Measurements from ENCODE around the gene TGFB2. TPM values are rescaled to one million over a fixed set of nuclear protein-coding genes. Genes with fewer than 3 reads are reported as not detected.

Gene TGFB2
- total and polyA plus RNA-seq, 7 donors, result 0.23 to 11.8 (median 6.3) TPM

DNA sequence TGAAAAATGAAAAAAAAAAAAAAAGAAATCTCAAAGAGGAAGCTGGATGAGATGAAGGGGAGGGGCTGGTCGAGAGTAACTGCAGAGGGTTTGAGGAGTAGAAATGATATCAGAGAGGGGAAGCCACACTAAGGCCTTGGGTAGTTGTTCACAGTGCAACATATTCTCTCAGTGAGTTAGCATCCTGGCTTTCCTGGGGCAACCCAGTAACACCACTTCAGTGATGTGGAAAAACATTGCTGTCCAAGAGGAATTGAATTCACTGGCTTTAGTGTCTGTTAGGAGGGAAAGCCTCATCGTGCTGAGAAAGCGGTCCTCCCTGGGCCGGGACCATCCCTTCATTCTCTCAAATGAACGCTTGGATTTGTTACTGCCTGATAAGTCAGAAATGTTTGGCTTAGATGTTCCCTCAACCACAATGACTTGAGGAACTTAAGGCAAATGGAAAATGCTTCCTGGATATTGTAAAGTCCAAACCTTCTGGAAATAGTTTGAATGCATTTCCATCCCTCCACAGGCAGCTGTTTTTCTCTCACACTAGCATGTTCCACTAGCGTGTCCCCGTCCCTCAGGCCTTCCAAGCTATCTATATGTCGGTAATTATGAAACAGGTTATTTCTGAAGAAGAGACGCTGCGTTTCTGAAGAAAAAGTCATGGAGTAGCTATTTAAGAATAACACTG lies 12.2 kb downstream of the TGFB2 start:
- H3K27me3 ChIP-seq, result no peaks in the 10 kb centered on the region
- no peaks in the 10 kb centered on the region for H3K36me3 ChIP-seq
- intact Hi-C loops (cut with DNase I), result no loop called here
- no peak for TF ChIP-seq POLR2A (IDR thresholded peaks at IDR 0.05)
- no peak for TF ChIP-seq POLR2AphosphoS5 (IDR thresholded peaks at IDR 0.05)
- no peak for TF ChIP-seq EP300 (IDR thresholded peaks at IDR 0.05)
- TF ChIP-seq, protein P1, sequence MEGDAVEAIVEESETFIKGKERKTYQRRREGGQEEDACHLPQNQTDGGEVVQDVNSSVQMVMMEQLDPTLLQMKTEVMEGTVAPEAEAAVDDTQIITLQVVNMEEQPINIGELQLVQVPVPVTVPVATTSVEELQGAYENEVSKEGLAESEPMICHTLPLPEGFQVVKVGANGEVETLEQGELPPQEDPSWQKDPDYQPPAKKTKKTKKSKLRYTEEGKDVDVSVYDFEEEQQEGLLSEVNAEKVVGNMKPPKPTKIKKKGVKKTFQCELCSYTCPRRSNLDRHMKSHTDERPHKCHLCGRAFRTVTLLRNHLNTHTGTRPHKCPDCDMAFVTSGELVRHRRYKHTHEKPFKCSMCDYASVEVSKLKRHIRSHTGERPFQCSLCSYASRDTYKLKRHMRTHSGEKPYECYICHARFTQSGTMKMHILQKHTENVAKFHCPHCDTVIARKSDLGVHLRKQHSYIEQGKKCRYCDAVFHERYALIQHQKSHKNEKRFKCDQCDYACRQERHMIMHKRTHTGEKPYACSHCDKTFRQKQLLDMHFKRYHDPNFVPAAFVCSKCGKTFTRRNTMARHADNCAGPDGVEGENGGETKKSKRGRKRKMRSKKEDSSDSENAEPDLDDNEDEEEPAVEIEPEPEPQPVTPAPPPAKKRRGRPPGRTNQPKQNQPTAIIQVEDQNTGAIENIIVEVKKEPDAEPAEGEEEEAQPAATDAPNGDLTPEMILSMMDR (IDR thresholded peaks at IDR 0.05), result no peak
- H3K27ac ChIP-seq, result peak overlapping the region in 3 of 4 donors; percentile 4 to 29 (median 18)
- H3K9me3 ChIP-seq, result no peaks in the 10 kb centered on the region
- DNase-seq, result no peak
- H3K4me1 ChIP-seq, result peaks cover 0 to 37% (median 25%) of the 10 kb centered on the region in 4 donors
- H3K4me3 ChIP-seq, result no peak overlapping the region
- 87 to 88% methylated on average over 10 of the region's 10 CpGs for WGBS, 2 donors

DNA sequence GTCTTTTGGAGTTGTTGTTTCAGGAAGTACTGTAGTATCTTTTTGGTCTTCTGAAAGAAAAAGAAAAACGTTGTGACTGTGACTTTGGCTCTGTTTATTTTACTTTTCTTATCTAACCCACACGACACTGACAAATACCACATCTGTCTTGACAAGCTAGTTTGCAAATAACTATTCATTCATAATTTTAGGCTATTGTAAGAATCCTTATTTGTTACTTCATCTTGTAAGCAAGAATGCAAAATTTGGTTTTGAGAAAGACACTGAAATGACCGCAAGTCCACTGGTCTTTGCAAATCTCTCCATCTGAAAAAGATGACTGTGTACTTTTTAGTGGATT lies 12.7 kb downstream of the TGFB2 start:
- WGBS, 2 donors, result 45 to 59% methylated on average over 3 of the region's 3 CpGs

DNA sequence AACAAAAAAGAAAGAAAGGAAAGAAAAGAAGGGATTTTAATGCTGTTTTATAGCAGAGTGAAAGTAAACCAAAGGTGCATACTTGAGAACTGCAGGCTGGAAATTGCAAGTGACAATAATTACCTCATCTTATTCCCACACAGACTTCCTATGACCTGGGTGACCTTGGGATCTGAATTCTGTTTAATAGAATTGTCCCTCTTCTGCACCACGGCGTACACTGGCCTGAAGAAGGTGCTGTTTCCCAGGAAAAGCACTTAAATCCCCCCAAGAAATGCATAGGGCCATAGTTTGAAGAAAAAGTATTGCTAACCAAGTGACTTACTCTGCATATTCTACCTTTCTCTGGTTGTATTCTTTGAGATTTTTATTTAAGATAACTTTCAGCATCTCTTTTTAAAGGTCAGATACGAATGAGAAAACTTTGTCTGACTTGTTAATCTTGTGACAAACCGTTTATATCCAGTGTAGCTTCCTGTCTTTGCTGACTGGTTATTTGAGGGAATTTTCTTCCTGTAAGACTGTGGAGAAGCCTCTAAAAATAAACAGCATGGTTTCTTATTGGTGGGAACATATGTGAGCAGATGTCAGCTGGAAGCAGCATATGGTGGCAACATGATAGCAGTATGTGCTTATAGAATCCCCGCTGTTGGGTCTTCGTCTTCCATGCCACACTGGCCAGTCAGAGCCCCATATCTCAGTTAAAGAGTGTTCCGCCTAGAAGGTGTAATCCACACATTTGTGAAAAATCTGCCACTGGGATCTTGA lies 16.3 kb downstream of the TGFB2 start:
- WGBS, 2 donors, result 74 to 80% methylated on average over 7 of the region's 7 CpGs
- no peak overlapping the region for H3K4me3 ChIP-seq
- H3K27ac ChIP-seq, result peak overlapping the region; percentile 9 to 77 (median 52)
- no peaks in the 10 kb centered on the region for H3K36me3 ChIP-seq
- H3K27me3 ChIP-seq, result no peaks in the 10 kb centered on the region
- H3K9me3 ChIP-seq, result no peaks in the 10 kb centered on the region
- no peak for DNase-seq
- peaks cover 0 to 61% (median 53%) of the 10 kb centered on the region in 4 donors for H3K4me1 ChIP-seq
- intact Hi-C loops (cut with DNase I), result loop anchor here (5.0 kb wide), 1 partner anchor 41 kb away; no protein-coding TSS in a partner anchor
- TF ChIP-seq POLR2AphosphoS5 (IDR thresholded peaks at IDR 0.05) (no peak), POLR2A (IDR thresholded peaks at IDR 0.05) (no peak), EP300 (IDR thresholded peaks at IDR 0.05) (no peak)
- TF ChIP-seq, protein P1 (IDR thresholded peaks at IDR 0.05), result peak in 2 of 4 experiments; percentile 23 to 27

More for the DNA sequence above, 12.7 kb downstream of the TGFB2 start:
- Histone ChIP-seq H3K36me3 (no peaks in the 10 kb centered on the region), H3K4me1 (peaks cover 0 to 40% (median 28%) of the 10 kb centered on the region in 4 donors), H3K4me3 (no peak overlapping the region), H3K9me3 (no peaks in the 10 kb centered on the region), H3K27me3 (no peaks in the 10 kb centered on the region), H3K27ac (peak overlapping the region in 3 of 4 donors; percentile 4 to 29 (median 18))
- no peak for DNase-seq
- TF ChIP-seq, protein P1 (IDR thresholded peaks at IDR 0.05), result no peak
- TF ChIP-seq EP300 (IDR thresholded peaks at IDR 0.05) (no peak), POLR2AphosphoS5 (IDR thresholded peaks at IDR 0.05) (no peak), POLR2A (IDR thresholded peaks at IDR 0.05) (no peak)
- intact Hi-C loops (cut with DNase I), result no loop called here

DNA sequence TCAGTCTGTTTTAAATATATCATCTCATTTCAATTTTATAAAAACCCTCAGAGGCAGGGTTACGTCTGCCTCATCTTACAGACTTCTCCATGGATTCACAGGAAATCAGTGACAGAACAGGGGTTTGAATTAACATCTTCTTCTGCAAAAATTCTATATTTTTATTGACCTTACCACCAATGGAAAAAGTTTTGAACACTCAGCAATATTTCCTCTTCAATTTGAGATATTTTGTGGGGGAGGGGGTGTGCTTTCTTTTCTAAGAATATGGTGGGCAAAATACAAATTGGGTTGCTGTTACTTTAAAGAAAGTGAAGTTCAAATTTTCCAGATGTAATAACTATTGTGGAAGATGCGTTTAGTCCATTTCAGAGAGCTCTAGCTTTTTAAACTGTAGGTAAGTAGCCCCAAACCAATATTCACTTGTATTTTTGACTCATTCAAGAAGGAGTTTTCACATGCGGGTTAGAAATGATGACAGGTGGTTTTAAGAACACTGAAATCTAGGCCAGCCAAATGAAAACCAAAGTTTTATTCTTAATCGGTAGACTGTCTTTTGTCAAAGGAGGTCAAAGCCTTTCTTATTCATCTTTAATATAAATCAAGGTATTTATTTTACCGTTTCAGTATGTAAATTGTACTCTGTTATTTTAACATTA lies 17.4 kb downstream of the TGFB2 start:
- Histone ChIP-seq H3K4me3 (no peak overlapping the region), H3K4me1 (peaks cover 0 to 65% (median 61%) of the 10 kb centered on the region in 4 donors), H3K27ac (peak overlapping the region; percentile 46 to 77 (median 66)), H3K9me3 (no peaks in the 10 kb centered on the region), H3K27me3 (no peaks in the 10 kb centered on the region), H3K36me3 (no peaks in the 10 kb centered on the region)
- no peak for DNase-seq
- 82 to 83% methylated on average over 5 of the region's 5 CpGs for WGBS, 2 donors
- TF ChIP-seq POLR2A (IDR thresholded peaks at IDR 0.05) (no peak), EP300 (IDR thresholded peaks at IDR 0.05) (no peak), POLR2AphosphoS5 (IDR thresholded peaks at IDR 0.05) (no peak)
- TF ChIP-seq, protein P1 (IDR thresholded peaks at IDR 0.05), result no peak
- intact Hi-C loops (cut with DNase I), result loop anchor here (5.0 kb wide), 1 partner anchor 40 kb away; no protein-coding TSS in a partner anchor

Data from sigmoid colon (tissue), 7 donors.